NOMO-1 treated with DMSO at 0.1 percent for 48 hours (cell line): ENCODE results near the gene TRMT1.

ENCODE experiments used
- DNase-seq: peaks from one replicate; lab custom pipeline; 2025; ENCODE audit not compliant: unreplicated experiment; lab: John Stamatoyannopoulos, UW

Gene TRMT1

GRCh38 chr19:13102666-13103580, 13.6 kb downstream of the TRMT1 start, which contains the start of gene LYL1:
LYL1 (minus strand) TSS chr19:13102858; CDS start chr19:13101171, 1,687 bp downstream.
- DNase-seq, result peak; percentile 93

DNA sequence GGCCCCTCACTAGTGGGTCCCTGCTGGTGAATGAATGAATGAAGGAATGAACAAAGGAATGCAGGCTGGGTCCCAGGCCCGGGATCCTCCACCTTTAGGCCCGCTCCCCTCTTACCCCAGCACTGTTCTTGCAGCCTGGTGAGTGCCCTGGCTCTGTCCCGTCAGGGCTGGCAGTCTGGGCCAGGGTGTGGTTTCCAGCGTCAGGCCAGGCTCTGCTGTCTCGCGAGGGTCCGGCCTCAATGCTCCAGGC, 14.2 kb downstream of the TRMT1 start:
- DNase-seq, result no peak

DNA sequence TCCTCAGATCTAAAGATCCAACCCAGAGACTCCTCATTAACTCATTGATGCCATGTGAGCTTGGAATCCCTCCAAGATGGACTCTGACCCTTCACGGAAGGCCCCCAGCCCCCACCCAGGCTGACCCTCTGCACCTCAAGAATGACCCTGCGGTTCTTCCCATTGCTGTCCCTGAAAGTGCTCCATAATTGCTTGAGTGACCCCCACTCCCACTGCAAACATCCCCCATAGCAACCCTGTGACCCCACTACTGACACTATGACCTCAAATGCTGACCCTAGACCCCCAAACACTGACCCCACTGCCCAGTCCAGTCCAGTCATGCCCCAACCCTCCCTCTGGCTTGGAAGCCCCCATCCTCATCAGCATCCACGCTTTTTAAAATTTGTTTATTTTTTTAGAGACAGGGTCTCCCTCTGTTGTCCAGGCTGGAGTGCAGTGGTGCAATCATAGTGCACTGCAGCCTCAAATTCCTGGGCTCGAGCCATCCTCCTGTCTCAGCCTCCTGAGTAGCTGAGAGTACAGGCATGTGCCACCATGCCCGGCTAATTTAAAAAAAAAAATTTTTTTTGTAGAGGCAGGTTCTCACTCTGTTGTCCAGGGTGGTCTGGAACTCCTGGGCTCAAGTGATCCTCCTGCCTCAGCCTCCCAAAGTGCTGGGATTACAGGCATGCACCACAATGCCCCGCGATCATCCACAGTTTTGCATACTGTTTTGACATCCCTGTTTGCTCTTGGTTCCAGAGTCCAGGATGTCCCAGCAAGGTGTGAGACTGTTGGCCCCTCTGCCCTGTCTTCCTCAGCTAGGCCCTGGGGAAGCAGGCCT, 14.7 kb downstream of the TRMT1 start:
- no peak for DNase-seq

GRCh38 chr19:13100841-13101589, 15.5 kb downstream of the TRMT1 start:
- DNase-seq, result peak; percentile 17

- DNase-seq, result peak; percentile 41
Measured at GRCh38 chr19:13100031-13100588, 16.4 kb downstream of the TRMT1 start.

DNA sequence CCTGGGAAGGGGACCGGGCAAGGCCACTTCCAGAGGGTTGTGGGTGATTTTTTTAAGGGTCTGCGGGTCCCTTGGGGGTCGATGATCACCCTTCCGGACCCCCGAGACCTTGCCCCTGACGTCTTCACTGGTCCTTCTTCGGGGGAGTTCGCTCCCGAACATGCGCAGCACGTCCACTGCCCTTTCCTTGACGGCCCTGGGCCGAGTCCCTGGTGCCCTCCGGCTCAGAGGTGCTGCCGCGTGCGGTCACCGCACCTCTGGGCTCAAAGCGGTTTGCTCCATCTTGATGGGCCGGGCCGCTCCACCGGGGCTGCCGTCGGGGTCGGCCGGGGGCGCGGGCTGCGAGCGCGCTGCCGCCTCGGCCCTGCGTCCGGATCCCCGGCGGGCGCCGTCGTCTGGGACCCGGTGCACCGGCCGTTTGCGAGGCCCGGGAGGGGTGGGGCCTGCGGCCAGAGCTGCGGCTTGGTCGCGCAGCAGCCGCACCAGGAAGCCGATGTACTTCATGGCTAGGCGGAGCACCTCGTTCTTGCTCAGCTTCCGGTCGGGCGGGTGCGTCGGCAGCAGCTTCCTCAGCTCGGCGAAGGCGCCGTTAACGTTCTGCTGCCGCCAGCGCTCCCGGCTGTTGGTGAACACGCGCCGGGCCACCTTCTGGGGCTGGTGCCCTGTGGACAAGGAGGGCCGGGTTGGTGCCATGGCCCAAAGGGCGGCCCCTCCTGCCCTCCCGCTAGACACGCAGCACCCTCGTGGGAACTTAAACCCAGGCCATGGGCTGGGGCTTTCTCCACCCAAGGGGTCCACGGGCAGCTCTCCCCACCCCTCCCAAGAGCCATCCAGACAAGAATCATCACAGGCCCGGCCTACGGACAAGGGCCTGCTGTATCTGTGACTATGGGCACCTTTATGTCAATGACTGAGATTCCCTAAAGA, 17.2 kb downstream of the TRMT1 start:
- DNase-seq, result peak; percentile 92

- DNase-seq, result peak; percentile 75
Measured at GRCh38 chr19:13098277-13099072, 18.1 kb downstream of the TRMT1 start.

GRCh38 chr19:13097463-13098258, 18.9 kb downstream of the TRMT1 start:
- no peak for DNase-seq

GRCh38 chr19:13097033-13097462, 19.5 kb downstream of the TRMT1 start:
- DNase-seq, result peak; percentile 20

GRCh38 chr19:13095934-13096927, 20.3 kb downstream of the TRMT1 start:
- peak; percentile 46 for DNase-seq

GRCh38 chr19:13095393-13095784, 21.2 kb downstream of the TRMT1 start:
- DNase-seq, result no peak

DNA sequence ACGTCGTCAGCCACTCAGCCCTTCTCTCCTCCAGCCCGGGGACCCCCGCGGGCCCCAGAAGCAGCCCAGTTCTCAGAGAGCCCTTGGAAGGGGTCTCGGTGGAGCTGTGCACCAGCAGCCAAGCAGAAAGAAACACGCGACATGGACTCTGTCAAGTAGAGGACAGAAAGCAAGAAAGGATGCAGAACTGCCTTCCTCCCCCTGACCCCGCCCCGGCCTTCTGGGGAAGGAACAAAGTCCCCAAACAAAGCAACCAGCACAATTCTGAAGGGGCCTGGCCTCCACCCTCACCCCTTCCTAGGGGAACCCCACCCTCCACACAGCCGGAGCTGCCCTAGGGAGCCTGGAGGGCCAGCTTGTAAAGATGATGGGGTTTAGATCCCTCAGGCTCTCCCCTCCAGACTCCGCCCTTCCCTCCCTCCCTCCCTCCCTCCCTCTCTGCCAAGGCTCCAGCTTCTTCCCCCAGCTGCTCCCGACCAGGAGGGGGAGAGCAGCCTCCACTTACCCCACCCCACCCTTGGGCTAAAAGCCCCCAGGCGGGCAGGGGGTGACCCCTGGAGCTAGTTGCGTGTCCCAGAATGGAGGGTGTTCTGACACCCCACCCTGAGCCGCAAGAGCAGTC, 21.7 kb downstream of the TRMT1 start:
- no peak for DNase-seq

GRCh38 chr19:13094106-13094504, 22.4 kb downstream of the TRMT1 start:
- DNase-seq, result no peak

DNA sequence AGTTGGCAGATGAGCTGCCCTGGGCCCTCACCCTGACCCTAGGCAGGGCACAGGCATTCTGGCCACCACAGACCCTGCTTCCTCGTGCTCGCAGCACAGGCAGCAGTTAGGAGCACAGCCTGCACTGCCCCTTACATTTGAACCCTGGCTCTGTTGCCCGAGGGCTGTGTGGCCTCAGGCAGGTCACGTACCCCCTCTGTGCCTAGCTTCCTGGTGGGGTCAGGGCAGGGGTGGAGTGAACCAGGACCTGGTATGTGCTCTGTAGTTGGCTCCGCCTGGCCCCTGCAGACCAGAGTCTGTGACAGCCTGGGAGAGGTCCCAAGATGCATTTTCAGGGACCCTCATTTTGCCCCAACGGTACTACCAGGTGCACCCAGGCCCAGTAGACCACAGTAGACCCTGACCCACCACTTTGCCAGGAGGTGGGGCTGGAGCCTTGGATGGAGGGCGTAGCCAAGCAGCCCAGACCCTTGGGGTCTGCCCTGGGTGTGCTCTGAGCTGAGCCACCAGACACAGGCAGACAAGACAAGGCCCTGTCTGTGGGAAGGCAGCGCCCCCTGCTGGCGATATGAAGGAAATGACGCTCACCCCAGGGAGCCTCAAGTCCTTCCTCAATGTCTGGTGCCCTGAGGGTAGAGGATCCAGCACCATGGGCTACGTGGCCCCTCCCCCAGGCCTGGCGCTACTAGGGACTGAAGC, 23.0 kb downstream of the TRMT1 start:
- DNase-seq, result peak; percentile 81

GRCh38 chr19:13092606-13093235, 23.8 kb downstream of the TRMT1 start:
- DNase-seq, result no peak

DNA sequence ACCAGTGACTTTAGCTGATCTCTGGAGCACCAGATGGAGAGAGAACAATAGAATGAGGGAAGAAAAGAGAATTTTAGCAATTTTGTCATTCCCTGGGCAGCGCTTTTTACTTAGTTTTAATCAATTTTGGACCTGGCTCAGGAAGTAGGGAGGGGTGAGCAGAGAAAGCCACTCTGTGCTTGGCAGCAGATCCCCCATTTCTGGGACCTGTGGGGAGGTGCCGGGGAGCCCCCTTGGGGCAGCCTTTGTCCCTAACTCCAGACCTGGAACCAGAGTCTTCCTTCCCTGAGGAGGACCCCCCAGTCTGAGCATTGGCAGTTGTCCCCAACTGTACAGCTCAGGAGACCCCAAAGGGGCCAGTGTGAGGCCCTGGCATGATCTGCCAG, 24.4 kb downstream of the TRMT1 start:
- no peak for DNase-seq
